ENCODE data around the gene IGLL5.

IGLL5 gene

GRCh38 chr22:22887621-22888503 lies at the start of gene IGLL5:
Gene IGLL5 (plus strand): TSS chr22:22887816. CDS start chr22:22888054, 238 bp downstream.
- H3K4me3 ChIP-seq (replicated peaks; ENCODE audit: low read depth, low read length) = no peak within 1 kb of the TSS
- TF ChIP-seq CTCF (IDR thresholded peaks at IDR 0.05; ENCODE audit: low read depth, low read length, missing control alignments) = no peak
- no peak for DNase-seq (ENCODE audit: extremely low read depth, low read depth)

- H3K4me3 ChIP-seq (replicated peaks; ENCODE audit: low read depth, low read length) = no peak overlapping the region
- TF ChIP-seq CTCF (IDR thresholded peaks at IDR 0.05; ENCODE audit: low read depth, low read length, missing control alignments) = no peak
- DNase-seq (ENCODE audit: extremely low read depth, low read depth) = no peak
These were observed 49.3 kb upstream of the IGLL5 start for GRCh38 chr22:22838148-22838786.

GRCh38 chr22:22839570-22840314 lies 47.9 kb upstream of the IGLL5 start:
- TF ChIP-seq CTCF (IDR thresholded peaks at IDR 0.05; ENCODE audit: low read depth, low read length, missing control alignments) = no peak
- H3K4me3 ChIP-seq (replicated peaks; ENCODE audit: low read depth, low read length) = no peak overlapping the region
- DNase-seq (ENCODE audit: extremely low read depth, low read depth) = no peak

GRCh38 chr22:22840780-22841179 lies 46.8 kb upstream of the IGLL5 start:
- no peak overlapping the region for H3K4me3 ChIP-seq (replicated peaks; ENCODE audit: low read depth, low read length)
- no peak for TF ChIP-seq CTCF (IDR thresholded peaks at IDR 0.05; ENCODE audit: low read depth, low read length, missing control alignments)
- no peak for DNase-seq (ENCODE audit: extremely low read depth, low read depth)

- no peak for DNase-seq (ENCODE audit: extremely low read depth, low read depth)
- H3K4me3 ChIP-seq (replicated peaks; ENCODE audit: low read depth, low read length) = no peak overlapping the region
- no peak for TF ChIP-seq CTCF (IDR thresholded peaks at IDR 0.05; ENCODE audit: low read depth, low read length, missing control alignments)
These were observed 46.0 kb upstream of the IGLL5 start for GRCh38 chr22:22841598-22841997.

- no peak for DNase-seq (ENCODE audit: extremely low read depth, low read depth)
- TF ChIP-seq CTCF (IDR thresholded peaks at IDR 0.05; ENCODE audit: low read depth, low read length, missing control alignments) = no peak
- H3K4me3 ChIP-seq (replicated peaks; ENCODE audit: low read depth, low read length) = no peak overlapping the region
These were observed 45.5 kb upstream of the IGLL5 start for GRCh38 chr22:22842085-22842484.

Measured in HFF-Myc (cell line).